ENCODE results near the gene TUBD1. TPM values are rescaled to one million over a fixed set of nuclear protein-coding genes. Genes with fewer than 3 reads are reported as not detected.
A peak's percentile ranks its signal among the peaks of the same experiment; 100 is the strongest.
"Not testable (repeated sequence)": the region's sequence is repeated elsewhere in the genome, so short reads cannot be mapped to it uniquely, and the experiment has no call there.

The TUBD1 gene
- total RNA-seq, 1 donor from 2014 or later, result 7.6 TPM

GRCh38 chr17:59837308-59838051, 55.3 kb downstream of the TUBD1 start:
- DNase-seq (ENCODE audit: low read depth), result peak; percentile 100
- no peak for FAIRE-seq
- TF ChIP-seq, protein P1, sequence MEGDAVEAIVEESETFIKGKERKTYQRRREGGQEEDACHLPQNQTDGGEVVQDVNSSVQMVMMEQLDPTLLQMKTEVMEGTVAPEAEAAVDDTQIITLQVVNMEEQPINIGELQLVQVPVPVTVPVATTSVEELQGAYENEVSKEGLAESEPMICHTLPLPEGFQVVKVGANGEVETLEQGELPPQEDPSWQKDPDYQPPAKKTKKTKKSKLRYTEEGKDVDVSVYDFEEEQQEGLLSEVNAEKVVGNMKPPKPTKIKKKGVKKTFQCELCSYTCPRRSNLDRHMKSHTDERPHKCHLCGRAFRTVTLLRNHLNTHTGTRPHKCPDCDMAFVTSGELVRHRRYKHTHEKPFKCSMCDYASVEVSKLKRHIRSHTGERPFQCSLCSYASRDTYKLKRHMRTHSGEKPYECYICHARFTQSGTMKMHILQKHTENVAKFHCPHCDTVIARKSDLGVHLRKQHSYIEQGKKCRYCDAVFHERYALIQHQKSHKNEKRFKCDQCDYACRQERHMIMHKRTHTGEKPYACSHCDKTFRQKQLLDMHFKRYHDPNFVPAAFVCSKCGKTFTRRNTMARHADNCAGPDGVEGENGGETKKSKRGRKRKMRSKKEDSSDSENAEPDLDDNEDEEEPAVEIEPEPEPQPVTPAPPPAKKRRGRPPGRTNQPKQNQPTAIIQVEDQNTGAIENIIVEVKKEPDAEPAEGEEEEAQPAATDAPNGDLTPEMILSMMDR (IDR thresholded peaks at IDR 0.05; ENCODE audit: insufficient read depth, low read length, severe bottlenecking), result no peak

DNA sequence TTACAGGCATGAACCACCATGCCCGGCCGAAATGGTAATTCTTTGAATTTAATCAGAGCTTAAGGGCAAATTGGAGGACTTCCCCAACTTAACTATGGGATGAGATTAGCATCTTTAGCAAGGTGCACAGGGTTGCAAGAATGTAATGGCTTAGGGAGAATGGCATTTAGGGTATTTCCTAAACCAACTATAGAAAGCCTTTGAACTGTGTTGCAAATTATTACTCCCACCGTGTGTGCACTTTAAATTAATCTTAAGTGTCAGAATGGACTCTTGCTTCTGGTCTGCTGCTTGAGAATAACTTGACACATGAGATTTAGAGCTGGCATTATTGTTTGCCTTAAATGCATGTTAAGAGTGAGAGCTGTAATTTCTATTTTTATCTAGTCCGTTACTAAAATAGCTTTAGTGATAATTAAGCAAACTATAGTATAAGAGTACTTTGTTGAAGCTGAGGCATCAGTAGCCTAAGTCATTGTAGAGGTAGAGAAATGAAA, 59.8 kb downstream of the TUBD1 start:
- TF ChIP-seq, protein P1 (IDR thresholded peaks at IDR 0.05; ENCODE audit: insufficient read depth, low read length, severe bottlenecking), result no peak
- Histone ChIP-seq H3K27me3 (ENCODE audit: control insufficient read depth, insufficient read depth, low read length) (no peaks in the 10 kb centered on the region), H3K36me3 (ENCODE audit: control insufficient read depth, insufficient read depth, low read length) (no peaks in the 10 kb centered on the region), H3K4me3 (ENCODE audit: low read depth, low read length) (no peak overlapping the region)
- FAIRE-seq (no peak), DNase-seq (ENCODE audit: low read depth) (no peak)

More at GRCh38 chr17:59837308-59838051, 55.3 kb downstream of the TUBD1 start:
- H3K27me3 ChIP-seq (ENCODE audit: control insufficient read depth, insufficient read depth, low read length), result no peaks in the 10 kb centered on the region
- H3K36me3 ChIP-seq (ENCODE audit: control insufficient read depth, insufficient read depth, low read length), result peaks cover 4% of the 10 kb centered on the region
- H3K4me3 ChIP-seq (ENCODE audit: low read depth, low read length), result peak overlapping the region; percentile 89

GRCh38 chr17:59830846-59831486, 61.8 kb downstream of the TUBD1 start:
- peak; percentile 48 for DNase-seq (ENCODE audit: low read depth)
- TF ChIP-seq, protein P1 (IDR thresholded peaks at IDR 0.05; ENCODE audit: insufficient read depth, low read length, severe bottlenecking), result no peak
- FAIRE-seq, result no peak
- Histone ChIP-seq H3K4me3 (ENCODE audit: low read depth, low read length) (no peak overlapping the region), H3K27me3 (ENCODE audit: control insufficient read depth, insufficient read depth, low read length) (no peaks in the 10 kb centered on the region), H3K36me3 (ENCODE audit: control insufficient read depth, insufficient read depth, low read length) (no peaks in the 10 kb centered on the region)

- FAIRE-seq, result no peak
- Histone ChIP-seq H3K36me3 (ENCODE audit: control insufficient read depth, insufficient read depth, low read length) (no peaks in the 10 kb centered on the region), H3K4me3 (ENCODE audit: low read depth, low read length) (no peak overlapping the region), H3K27me3 (ENCODE audit: control insufficient read depth, insufficient read depth, low read length) (no peaks in the 10 kb centered on the region)
- TF ChIP-seq, protein P1 (IDR thresholded peaks at IDR 0.05; ENCODE audit: insufficient read depth, low read length, severe bottlenecking), result no peak
- peak; percentile 67 for DNase-seq (ENCODE audit: low read depth)
Measured at GRCh38 chr17:59830007-59830630, 62.6 kb downstream of the TUBD1 start.

DNA sequence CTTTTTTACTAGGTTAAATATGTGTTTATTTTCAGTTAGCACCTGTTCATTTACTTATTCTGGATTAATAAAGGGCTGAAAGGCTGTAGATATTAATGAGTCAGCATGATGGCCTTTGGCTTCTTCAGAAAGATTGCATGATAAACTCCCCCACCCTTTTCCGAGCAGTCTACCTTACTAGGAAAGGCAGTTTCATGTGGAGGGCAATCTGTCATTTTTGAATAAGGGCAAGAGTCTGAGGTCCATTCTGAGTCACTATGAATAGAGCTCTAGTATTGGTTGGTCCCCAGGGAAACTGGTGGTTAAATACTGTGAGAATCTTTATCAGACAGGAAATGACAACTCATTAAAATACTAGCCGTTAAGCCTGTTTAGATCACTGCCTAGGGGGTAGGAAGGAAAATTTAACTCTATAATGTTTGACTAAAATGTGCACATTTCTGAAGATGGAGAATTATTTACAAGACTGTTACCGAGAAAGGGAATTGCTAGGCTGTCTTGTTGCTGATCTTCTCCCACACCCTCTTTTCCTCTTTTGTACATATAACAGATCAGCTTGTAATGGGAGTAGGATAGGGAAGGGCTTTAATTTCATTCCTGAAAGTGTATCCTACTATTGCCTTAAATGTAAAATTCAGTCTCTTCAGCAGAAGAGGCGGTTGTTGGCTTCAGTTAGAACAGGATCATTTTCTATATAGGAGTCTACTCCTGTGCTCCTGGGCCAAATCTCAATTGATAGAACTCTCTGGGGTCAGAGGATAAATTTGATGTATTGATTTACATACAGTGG, 63.3 kb downstream of the TUBD1 start:
- TF ChIP-seq, protein P1 (IDR thresholded peaks at IDR 0.05; ENCODE audit: insufficient read depth, low read length, severe bottlenecking), result no peak
- no peak overlapping the region for H3K4me3 ChIP-seq (ENCODE audit: low read depth, low read length)
- no peaks in the 10 kb centered on the region for H3K36me3 ChIP-seq (ENCODE audit: control insufficient read depth, insufficient read depth, low read length)
- no peaks in the 10 kb centered on the region for H3K27me3 ChIP-seq (ENCODE audit: control insufficient read depth, insufficient read depth, low read length)
- DNase-seq (ENCODE audit: low read depth), result peak; percentile 100
- FAIRE-seq, result no peak

GRCh38 chr17:59828819-59829216, 63.9 kb downstream of the TUBD1 start:
- not testable (repeated sequence) for FAIRE-seq

More at GRCh38 chr17:59828819-59829216, 63.9 kb downstream of the TUBD1 start:
- not testable (repeated sequence) for H3K4me3 ChIP-seq (ENCODE audit: low read depth, low read length); H3K27me3 ChIP-seq (ENCODE audit: control insufficient read depth, insufficient read depth, low read length); DNase-seq (ENCODE audit: low read depth); H3K36me3 ChIP-seq (ENCODE audit: control insufficient read depth, insufficient read depth, low read length)

Measured in bronchial epithelial cell (primary cell).